ENCODE data around the gene POLD2.
"Not testable (repeated sequence)": the region's sequence is repeated elsewhere in the genome, so short reads cannot be mapped to it uniquely, and the experiment has no call there.

The POLD2 gene

GRCh38 chr7:44123190-44124003 lies at the start of gene POLD2:
Gene POLD2 (minus strand): TSS chr7:44123548. CDS start chr7:44122053, 1,495 bp downstream.
- H3K27ac ChIP-seq, result peak within 1 kb of the TSS; percentile 86
- TF ChIP-seq CTCF (conservative IDR thresholded peaks at IDR 0.05), result no peak
- peak; percentile 91 for TF ChIP-seq ZFX (IDR thresholded peaks at IDR 0.05)

GRCh38 chr7:44172803-44173424 lies 49.6 kb upstream of the POLD2 start:
- TF ChIP-seq CTCF (conservative IDR thresholded peaks at IDR 0.05) (no peak), ZFX (IDR thresholded peaks at IDR 0.05) (no peak)

GRCh38 chr7:44172352-44172751 lies 49.0 kb upstream of the POLD2 start:
- TF ChIP-seq CTCF (conservative IDR thresholded peaks at IDR 0.05) (no peak), ZFX (IDR thresholded peaks at IDR 0.05) (no peak)
- H3K27ac ChIP-seq, result no peak overlapping the region

More at GRCh38 chr7:44172803-44173424, 49.6 kb upstream of the POLD2 start:
- H3K27ac ChIP-seq, result no peak overlapping the region

- H3K27ac ChIP-seq, result not testable (repeated sequence)
Measured at GRCh38 chr7:44171901-44172300, 48.6 kb upstream of the POLD2 start.

- no peak overlapping the region for H3K27ac ChIP-seq
- TF ChIP-seq CTCF (conservative IDR thresholded peaks at IDR 0.05), result no peak
- TF ChIP-seq ZFX (IDR thresholded peaks at IDR 0.05), result no peak
Measured at GRCh38 chr7:44167920-44168319, 44.6 kb upstream of the POLD2 start.

GRCh38 chr7:44163591-44163990 lies 40.2 kb upstream of the POLD2 start:
- TF ChIP-seq ZFX (IDR thresholded peaks at IDR 0.05) (no peak), CTCF (conservative IDR thresholded peaks at IDR 0.05) (no peak)
- no peak overlapping the region for H3K27ac ChIP-seq

- TF ChIP-seq ZFX (IDR thresholded peaks at IDR 0.05) (no peak), CTCF (conservative IDR thresholded peaks at IDR 0.05) (no peak)
- H3K27ac ChIP-seq, result no peak overlapping the region
Measured at GRCh38 chr7:44162785-44163395, 39.5 kb upstream of the POLD2 start.

Data from C4-2B (cell line).